SU-DHL-6 (cell line): ENCODE measurements around the gene SLCO1A2.

Experiments used
- H2AFZ ChIP-seq: fragments of 200-600 bp; sonication (generic); 2 replicates; pipeline ENCODE4 v1.6.1; 2014; ENCODE audit warnings: low read depth, mild to moderate bottlenecking, moderate library complexity, mixed read lengths, antibody characterized with exemption, low read length; ENCODE audit not compliant: severe bottlenecking
- H3F3A ChIP-seq: fragments of 200-600 bp; shearing (Covaris generic); 2 replicates; pipeline ENCODE4 v1.6.0; 2016; ENCODE audit warnings: antibody characterized with exemption, mild to moderate bottlenecking; ENCODE audit not compliant: insufficient read depth
- H3K27ac ChIP-seq: fragments of 200-600 bp; sonication (generic); 2 replicates; pipeline ENCODE4 v1.5.1; 2016; ENCODE audit warnings: low read depth, mild to moderate bottlenecking, low read length, moderate library complexity, mixed read lengths
- H3K27me3 ChIP-seq: fragments of 200-600 bp; sonication (generic), shearing (Covaris generic); 2 replicates; pipeline ENCODE4 v1.6.0; 2014; ENCODE audit warnings: mild to moderate bottlenecking, low read length
- H3K36me3 ChIP-seq: fragments of 200-600 bp; sonication (generic); 2 replicates; pipeline ENCODE4 v1.6.1; 2014; ENCODE audit warnings: mild to moderate bottlenecking, low read length, mixed read lengths
- H3K4me2 ChIP-seq: fragments of 300-600, 200-600 bp; shearing (Covaris generic), sonication (generic); 2 replicates; pipeline ENCODE4 v1.6.0; 2014; ENCODE audit warnings: low read length, low read depth, mild to moderate bottlenecking; ENCODE audit not compliant: poor library complexity, severe bottlenecking
- H3K4me3 ChIP-seq: fragments of 200-600 bp; sonication (generic); 2 replicates; pipeline ENCODE4 v1.5.1; 2014; ENCODE audit warnings: antibody characterized with exemption, low read length, mild to moderate bottlenecking, mixed read lengths; ENCODE audit not compliant: insufficient read depth, poor library complexity, severe bottlenecking
- H3K79me2 ChIP-seq: fragments of 200-600 bp; sonication (generic); 2 replicates; pipeline ENCODE4 v1.6.1; 2014; ENCODE audit warnings: mild to moderate bottlenecking, low read length, moderate library complexity; ENCODE audit not compliant: insufficient read depth
- H3K9ac ChIP-seq: fragments of 200-600 bp; sonication (generic); 2 replicates; pipeline ENCODE4 v1.7.0; 2014; ENCODE audit warnings: mild to moderate bottlenecking, low read length
- H3K9me2 ChIP-seq: fragments of 200-600 bp; sonication (generic); replicated peaks from 2 replicates; pipeline ENCODE4 v1.6.1; 2014; ENCODE audit warnings: low read length; ENCODE audit not compliant: insufficient read depth
- H3K9me3 ChIP-seq: fragments of 200-600 bp; sonication (generic); 2 replicates; pipeline ENCODE4 v1.6.1; 2014; ENCODE audit warnings: low read length, mixed read lengths; ENCODE audit not compliant: insufficient read depth
- H4K20me1 ChIP-seq: fragments of 200-600 bp; sonication (generic); 2 replicates; pipeline ENCODE4 v1.6.1; 2014; ENCODE audit warnings: low read depth, mild to moderate bottlenecking, antibody characterized with exemption, low read length, moderate library complexity, mixed read lengths
- CTCF ChIP-seq: fragments of 200-600 bp; sonication (generic); IDR thresholded peaks from one replicate; pipeline ENCODE4 v1.5.1; 2017; ENCODE audit warnings: antibody characterized with exemption, mild to moderate bottlenecking, low read length, moderate library complexity; ENCODE audit not compliant: insufficient read depth, poor library complexity, severe bottlenecking
- EZH2phosphoT487 ChIP-seq: fragments of 200-600 bp; sonication (generic), shearing (Covaris generic); conservative IDR thresholded peaks from 2 replicates; pipeline ENCODE4 v1.6.1; 2018; ENCODE audit warnings: mild to moderate bottlenecking, antibody characterized with exemption, low read length, moderate library complexity, mixed read lengths

SLCO1A2 gene

GRCh38 chr12:21305661-21306060 is 29.1 kb downstream of the SLCO1A2 start:
- no peaks in the 10 kb centered on the region for H3K9me2 ChIP-seq
- H4K20me1 ChIP-seq: no peaks in the 10 kb centered on the region
- H2AFZ ChIP-seq: no peak overlapping the region
- H3K27me3 ChIP-seq: no peaks in the 10 kb centered on the region
- H3K36me3 ChIP-seq: no peaks in the 10 kb centered on the region
- TF ChIP-seq CTCF (no peak), EZH2phosphoT487 (no peak)
- no peaks in the 10 kb centered on the region for H3F3A ChIP-seq
- no peaks in the 10 kb centered on the region for H3K9me3 ChIP-seq
- no peak overlapping the region for H3K4me3 ChIP-seq
- H3K79me2 ChIP-seq: no peaks in the 10 kb centered on the region
- H3K27ac ChIP-seq: no peak overlapping the region
- no peak overlapping the region for H3K4me2 ChIP-seq
- no peak overlapping the region for H3K9ac ChIP-seq

- no peaks in the 10 kb centered on the region for H3K36me3 ChIP-seq
- no peaks in the 10 kb centered on the region for H3K79me2 ChIP-seq
- no peaks in the 10 kb centered on the region for H4K20me1 ChIP-seq
- H3F3A ChIP-seq: no peaks in the 10 kb centered on the region
- no peaks in the 10 kb centered on the region for H3K9me2 ChIP-seq
- H3K9me3 ChIP-seq: no peaks in the 10 kb centered on the region
- TF ChIP-seq CTCF (no peak), EZH2phosphoT487 (no peak)
- no peak overlapping the region for H3K4me2 ChIP-seq
- no peaks in the 10 kb centered on the region for H3K27me3 ChIP-seq
- no peak overlapping the region for H3K4me3 ChIP-seq
- no peak overlapping the region for H3K9ac ChIP-seq
- H2AFZ ChIP-seq: no peak overlapping the region
- H3K27ac ChIP-seq: no peak overlapping the region
These were observed 34.1 kb downstream of the SLCO1A2 start for GRCh38 chr12:21300632-21301031.

- Histone ChIP-seq H3K27ac (no peak overlapping the region), H3F3A (no peaks in the 10 kb centered on the region)
These were observed 37.8 kb downstream of the SLCO1A2 start for GRCh38 chr12:21296751-21297406.

More at GRCh38 chr12:21296751-21297406, 37.8 kb downstream of the SLCO1A2 start:
- no peaks in the 10 kb centered on the region for H3K27me3 ChIP-seq
- H3K4me3 ChIP-seq: no peak overlapping the region
- no peaks in the 10 kb centered on the region for H3K36me3 ChIP-seq
- no peak overlapping the region for H3K4me2 ChIP-seq
- H2AFZ ChIP-seq: no peak overlapping the region
- no peaks in the 10 kb centered on the region for H4K20me1 ChIP-seq
- no peak overlapping the region for H3K9ac ChIP-seq
- H3K79me2 ChIP-seq: no peaks in the 10 kb centered on the region
- no peaks in the 10 kb centered on the region for H3K9me2 ChIP-seq
- no peaks in the 10 kb centered on the region for H3K9me3 ChIP-seq
- TF ChIP-seq CTCF: peak; percentile 60
- no peak for TF ChIP-seq EZH2phosphoT487
